ENCODE measurements around the gene MAP3K20. TPM values are rescaled to one million over a fixed set of nuclear protein-coding genes. Genes with fewer than 3 reads are reported as not detected.

Gene MAP3K20
- total and polyA plus RNA-seq, 4 donors: 25.6 to 109 (median 56.5) TPM

DNA sequence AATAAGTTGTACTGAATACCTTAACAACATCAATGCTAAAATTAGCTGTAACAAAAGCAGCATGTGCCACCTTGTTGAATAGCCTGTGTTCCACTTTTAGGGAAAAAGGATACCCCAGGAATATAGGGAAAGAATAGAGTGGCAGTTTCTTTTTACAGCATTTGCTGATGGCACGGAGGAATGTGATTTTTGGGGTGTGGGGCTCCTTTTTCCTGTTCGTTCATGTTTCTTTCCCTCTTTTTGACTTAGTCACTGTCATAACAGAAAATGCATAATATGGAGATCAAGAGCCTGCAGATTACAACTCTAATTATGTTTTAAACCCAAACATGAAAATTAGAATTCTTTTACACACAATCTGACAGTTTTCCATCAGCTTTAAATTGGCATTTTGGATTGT is 60.4 kb downstream of the MAP3K20 start:
- no peaks in the 10 kb centered on the region for H3K36me3 ChIP-seq (ENCODE audit: control insufficient read depth in 1 of 2, insufficient read depth in 2 of 2, low read length in 1 of 2)

DNA sequence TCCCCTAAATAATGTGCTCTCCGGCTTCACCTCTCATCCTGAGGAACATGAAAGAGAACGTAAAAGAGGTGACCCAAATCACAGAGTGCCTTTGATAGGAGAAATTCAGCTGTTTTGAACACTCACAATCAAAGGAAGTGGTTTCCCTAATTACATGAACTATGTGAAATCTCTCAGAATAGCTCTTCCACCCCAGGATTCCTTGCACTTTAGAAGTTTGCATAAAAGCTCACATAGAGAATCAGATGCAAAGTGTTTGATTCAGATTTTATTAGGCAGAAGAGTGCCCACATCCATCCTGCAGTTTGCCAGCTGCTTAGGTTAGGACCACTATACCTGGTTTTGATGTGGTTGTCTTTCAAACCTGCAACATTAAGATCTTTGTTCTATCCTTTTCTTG is 61.0 kb downstream of the MAP3K20 start:
- WGBS, 2 donors: 92 to 95% methylated on average over 2 of the region's 2 CpGs
- intact Hi-C loops (cut with DNase I): no loop called here
- DNase-seq (no peak), ATAC-seq (ENCODE audit: low FRiP score) (no peak)
- no peaks in the 10 kb centered on the region for H3K36me3 ChIP-seq (ENCODE audit: control insufficient read depth in 1 of 2, insufficient read depth in 2 of 2, low read length in 1 of 2)
- no peaks in the 10 kb centered on the region for H3K9me3 ChIP-seq (ENCODE audit: control insufficient read depth, low read length)
- H3K4me3 ChIP-seq (ENCODE audit: low read length in 2 of 2): no peak overlapping the region
- H3K4me1 ChIP-seq (ENCODE audit: control insufficient read depth in 1 of 2, insufficient read depth in 2 of 2, low read length in 2 of 2): peaks cover 2 to 10% of the 10 kb centered on the region in 2 donors
- no peak overlapping the region for H3K27ac ChIP-seq (ENCODE audit: low read depth in 1 of 2, low read length in 2 of 2)
- no peaks in the 10 kb centered on the region for H3K27me3 ChIP-seq (ENCODE audit: control insufficient read depth in 1 of 2, insufficient read depth in 2 of 2, low read length in 1 of 2)

More for the DNA sequence above, 60.4 kb downstream of the MAP3K20 start:
- Histone ChIP-seq H3K9me3 (ENCODE audit: control insufficient read depth, low read length) (no peaks in the 10 kb centered on the region), H3K27ac (ENCODE audit: low read depth in 1 of 2, low read length in 2 of 2) (no peak overlapping the region), H3K4me1 (ENCODE audit: control insufficient read depth in 1 of 2, insufficient read depth in 2 of 2, low read length in 2 of 2) (peaks cover 2 to 10% of the 10 kb centered on the region in 2 donors), H3K4me3 (ENCODE audit: low read length in 2 of 2) (no peak overlapping the region), H3K27me3 (ENCODE audit: control insufficient read depth in 1 of 2, insufficient read depth in 2 of 2, low read length in 1 of 2) (no peaks in the 10 kb centered on the region)
- DNase-seq: no peak
- ATAC-seq (ENCODE audit: low FRiP score): no peak
- WGBS, 2 donors: 80 to 82% methylated on average over 2 of the region's 2 CpGs
- intact Hi-C loops (cut with DNase I): no loop called here

DNA sequence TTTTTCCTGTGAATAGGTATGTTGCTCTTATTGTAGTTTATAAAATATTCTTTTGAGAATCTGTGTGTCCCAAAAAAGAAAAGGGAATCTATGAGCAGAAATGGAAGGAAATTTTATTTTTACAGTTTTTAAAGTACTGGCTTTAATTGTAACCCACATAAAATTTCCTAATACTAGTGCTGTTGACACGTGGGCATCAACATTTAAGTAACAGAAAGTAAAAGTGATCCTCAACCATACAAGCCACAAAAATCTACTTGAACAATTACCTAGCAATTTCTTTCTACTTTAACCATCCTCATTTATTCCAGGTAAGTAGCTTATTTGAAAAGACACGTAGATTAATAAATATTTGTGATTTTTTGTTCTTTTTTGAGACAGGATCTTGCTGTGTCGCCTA is 62.0 kb downstream of the MAP3K20 start:
- ATAC-seq (ENCODE audit: low FRiP score) (no peak), DNase-seq (no peak)
- WGBS, 2 donors: 88 to 89% methylated on average over 3 of the region's 3 CpGs
- no peaks in the 10 kb centered on the region for H3K9me3 ChIP-seq (ENCODE audit: control insufficient read depth, low read length)
- H3K27me3 ChIP-seq (ENCODE audit: control insufficient read depth in 1 of 2, insufficient read depth in 2 of 2, low read length in 1 of 2): no peaks in the 10 kb centered on the region
- no peak overlapping the region for H3K27ac ChIP-seq (ENCODE audit: low read depth in 1 of 2, low read length in 2 of 2)
- intact Hi-C loops (cut with DNase I): no loop called here
- H3K36me3 ChIP-seq (ENCODE audit: control insufficient read depth in 1 of 2, insufficient read depth in 2 of 2, low read length in 1 of 2): no peaks in the 10 kb centered on the region
- peaks cover 2 to 7% of the 10 kb centered on the region in 2 donors for H3K4me1 ChIP-seq (ENCODE audit: control insufficient read depth in 1 of 2, insufficient read depth in 2 of 2, low read length in 2 of 2)
- H3K4me3 ChIP-seq (ENCODE audit: low read length in 2 of 2): no peak overlapping the region

DNA sequence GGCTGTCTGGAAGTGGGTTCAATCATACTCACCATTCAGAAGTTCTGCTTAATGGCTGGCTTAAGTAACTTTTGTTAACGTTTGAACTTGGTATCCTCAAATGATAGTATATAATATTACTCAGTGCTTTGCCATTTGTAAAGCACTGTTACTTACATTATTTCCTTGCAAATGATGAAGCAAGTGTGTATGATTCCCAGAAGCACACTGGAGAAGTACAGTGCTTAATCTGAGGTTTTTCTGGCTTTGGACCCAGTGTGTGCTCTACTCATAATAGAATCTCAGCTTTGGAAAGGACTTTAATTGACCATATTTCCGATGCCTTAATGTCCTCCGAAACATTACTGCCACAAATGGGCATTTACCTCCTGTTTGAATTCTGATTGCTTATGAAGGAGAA is 63.3 kb downstream of the MAP3K20 start:
- Histone ChIP-seq H3K27me3 (ENCODE audit: control insufficient read depth in 1 of 2, insufficient read depth in 2 of 2, low read length in 1 of 2) (no peaks in the 10 kb centered on the region), H3K36me3 (ENCODE audit: control insufficient read depth in 1 of 2, insufficient read depth in 2 of 2, low read length in 1 of 2) (no peaks in the 10 kb centered on the region), H3K9me3 (ENCODE audit: control insufficient read depth, low read length) (no peaks in the 10 kb centered on the region), H3K27ac (ENCODE audit: low read depth in 1 of 2, low read length in 2 of 2) (no peak overlapping the region), H3K4me1 (ENCODE audit: control insufficient read depth in 1 of 2, insufficient read depth in 2 of 2, low read length in 2 of 2) (peaks cover 2 to 7% of the 10 kb centered on the region in 2 donors), H3K4me3 (ENCODE audit: low read length in 2 of 2) (no peak overlapping the region)
- ATAC-seq (ENCODE audit: low FRiP score) (no peak), DNase-seq (no peak)
- WGBS, 2 donors: 90 to 92% methylated on average over 3 of the region's 3 CpGs
- intact Hi-C loops (cut with DNase I): no loop called here

DNA sequence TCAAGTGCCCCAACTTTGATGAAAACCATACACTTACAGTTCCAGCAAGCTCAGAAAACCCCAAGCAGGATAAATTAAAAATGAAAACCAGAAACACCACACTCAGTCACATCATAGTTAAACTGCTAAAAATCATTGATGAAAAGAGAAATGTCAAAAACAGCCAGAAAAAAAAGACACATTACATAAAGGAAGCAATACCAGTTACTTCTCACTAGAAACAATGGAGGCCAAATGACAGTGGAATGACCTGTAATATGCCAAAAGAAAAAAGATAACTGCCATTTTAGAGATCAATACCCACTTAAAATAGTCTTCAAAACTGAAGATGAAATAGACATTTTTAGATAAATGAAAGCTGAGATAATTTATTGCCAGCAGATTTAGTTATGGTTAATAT is 66.0 kb downstream of the MAP3K20 start:
- Histone ChIP-seq H3K4me1 (ENCODE audit: control insufficient read depth in 1 of 2, insufficient read depth in 2 of 2, low read length in 2 of 2) (no peaks in the 10 kb centered on the region), H3K9me3 (ENCODE audit: control insufficient read depth, low read length) (no peaks in the 10 kb centered on the region), H3K4me3 (ENCODE audit: low read length in 2 of 2) (no peak overlapping the region), H3K27me3 (ENCODE audit: control insufficient read depth in 1 of 2, insufficient read depth in 2 of 2, low read length in 1 of 2) (no peaks in the 10 kb centered on the region), H3K27ac (ENCODE audit: low read depth in 1 of 2, low read length in 2 of 2) (no peak overlapping the region), H3K36me3 (ENCODE audit: control insufficient read depth in 1 of 2, insufficient read depth in 2 of 2, low read length in 1 of 2) (no peaks in the 10 kb centered on the region)
- ATAC-seq (ENCODE audit: low FRiP score): no peak
- intact Hi-C loops (cut with DNase I): no loop called here
- no peak for DNase-seq

DNA sequence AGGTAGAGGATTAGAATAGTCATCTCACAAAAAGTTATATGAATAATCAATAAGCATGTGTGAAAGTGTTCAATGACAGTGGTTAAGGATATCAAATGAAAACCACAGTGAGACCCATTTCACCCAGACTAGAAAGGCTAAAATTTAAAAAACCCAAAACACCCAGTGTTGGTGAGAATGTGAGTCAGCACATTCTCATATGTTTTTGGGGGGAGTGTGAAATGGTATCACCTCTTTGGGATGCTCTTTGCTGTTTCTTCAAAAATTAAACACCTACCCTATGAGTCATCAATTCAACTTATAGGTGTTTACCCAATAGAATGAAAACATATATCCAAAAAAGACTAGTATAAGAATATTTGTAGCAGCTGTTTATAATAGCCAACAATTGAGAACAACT is 69.8 kb downstream of the MAP3K20 start:
- Histone ChIP-seq H3K36me3 (ENCODE audit: control insufficient read depth in 1 of 2, insufficient read depth in 2 of 2, low read length in 1 of 2) (no peaks in the 10 kb centered on the region), H3K27ac (ENCODE audit: low read depth in 1 of 2, low read length in 2 of 2) (no peak overlapping the region), H3K4me1 (ENCODE audit: control insufficient read depth in 1 of 2, insufficient read depth in 2 of 2, low read length in 2 of 2) (peaks cover 0 to 3% of the 10 kb centered on the region in 2 donors), H3K9me3 (ENCODE audit: control insufficient read depth, low read length) (no peaks in the 10 kb centered on the region), H3K4me3 (ENCODE audit: low read length in 2 of 2) (no peak overlapping the region), H3K27me3 (ENCODE audit: control insufficient read depth in 1 of 2, insufficient read depth in 2 of 2, low read length in 1 of 2) (no peaks in the 10 kb centered on the region)
- no peak for DNase-seq
- intact Hi-C loops (cut with DNase I): no loop called here
- ATAC-seq (ENCODE audit: low FRiP score): no peak

DNA sequence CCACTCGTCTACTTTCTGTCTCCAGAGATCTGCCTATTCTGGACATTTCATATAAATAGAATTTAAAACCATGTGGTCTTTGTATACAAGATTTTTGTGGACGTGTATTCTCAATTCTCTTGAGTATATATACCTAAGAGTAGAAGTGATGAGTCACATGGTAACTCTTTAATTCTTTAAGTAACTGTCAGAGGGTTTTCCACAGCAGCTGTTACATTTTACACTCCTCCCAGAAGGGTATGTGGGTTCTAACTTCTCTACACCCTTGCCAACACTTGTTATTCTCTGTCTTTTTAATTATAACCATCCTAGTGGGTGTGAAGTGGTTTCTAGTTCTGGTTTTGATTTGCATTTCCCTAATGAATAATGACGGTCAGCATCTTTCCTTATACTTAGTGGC is 70.9 kb downstream of the MAP3K20 start:
- DNase-seq: no peak
- H3K27me3 ChIP-seq (ENCODE audit: control insufficient read depth in 1 of 2, insufficient read depth in 2 of 2, low read length in 1 of 2): no peaks in the 10 kb centered on the region
- peaks cover 0 to 3% of the 10 kb centered on the region in 2 donors for H3K4me1 ChIP-seq (ENCODE audit: control insufficient read depth in 1 of 2, insufficient read depth in 2 of 2, low read length in 2 of 2)
- no peak overlapping the region for H3K4me3 ChIP-seq (ENCODE audit: low read length in 2 of 2)
- no peak overlapping the region for H3K27ac ChIP-seq (ENCODE audit: low read depth in 1 of 2, low read length in 2 of 2)
- intact Hi-C loops (cut with DNase I): no loop called here
- ATAC-seq (ENCODE audit: low FRiP score): no peak
- no peaks in the 10 kb centered on the region for H3K36me3 ChIP-seq (ENCODE audit: control insufficient read depth in 1 of 2, insufficient read depth in 2 of 2, low read length in 1 of 2)
- H3K9me3 ChIP-seq (ENCODE audit: control insufficient read depth, low read length): no peaks in the 10 kb centered on the region
- WGBS, 2 donors: 75 to 77% methylated on average over 3 of the region's 3 CpGs

DNA sequence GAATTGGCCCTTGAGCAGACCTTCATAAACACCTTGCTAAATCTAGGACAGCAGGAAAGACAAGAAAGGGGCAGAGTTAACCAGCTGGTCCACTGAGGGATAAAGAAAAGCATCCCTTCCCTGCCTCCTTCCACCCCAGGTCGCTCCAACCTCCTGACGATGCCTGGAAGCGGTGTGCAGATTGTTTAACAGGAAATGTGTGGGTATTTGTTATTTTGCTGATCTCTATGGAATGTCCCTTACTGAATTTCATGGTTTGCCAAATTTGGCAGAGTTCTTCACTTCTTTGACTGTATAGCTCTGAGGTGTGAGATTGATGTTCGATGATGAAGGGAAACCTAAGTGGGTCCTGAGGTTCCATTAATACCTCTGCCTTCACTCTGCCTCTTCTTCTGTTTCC is 72.9 kb downstream of the MAP3K20 start:
- no peak overlapping the region for H3K4me3 ChIP-seq (ENCODE audit: low read length in 2 of 2)
- WGBS, 2 donors: 74 to 76% methylated on average over 4 of the region's 4 CpGs
- H3K36me3 ChIP-seq (ENCODE audit: control insufficient read depth in 1 of 2, insufficient read depth in 2 of 2, low read length in 1 of 2): no peaks in the 10 kb centered on the region
- no peaks in the 10 kb centered on the region for H3K9me3 ChIP-seq (ENCODE audit: control insufficient read depth, low read length)
- H3K27me3 ChIP-seq (ENCODE audit: control insufficient read depth in 1 of 2, insufficient read depth in 2 of 2, low read length in 1 of 2): no peaks in the 10 kb centered on the region
- H3K27ac ChIP-seq (ENCODE audit: low read depth in 1 of 2, low read length in 2 of 2): no peak overlapping the region
- intact Hi-C loops (cut with DNase I): no loop called here
- peaks cover 0 to 3% of the 10 kb centered on the region in 2 donors for H3K4me1 ChIP-seq (ENCODE audit: control insufficient read depth in 1 of 2, insufficient read depth in 2 of 2, low read length in 2 of 2)
- DNase-seq (no peak), ATAC-seq (ENCODE audit: low FRiP score) (no peak)

DNA sequence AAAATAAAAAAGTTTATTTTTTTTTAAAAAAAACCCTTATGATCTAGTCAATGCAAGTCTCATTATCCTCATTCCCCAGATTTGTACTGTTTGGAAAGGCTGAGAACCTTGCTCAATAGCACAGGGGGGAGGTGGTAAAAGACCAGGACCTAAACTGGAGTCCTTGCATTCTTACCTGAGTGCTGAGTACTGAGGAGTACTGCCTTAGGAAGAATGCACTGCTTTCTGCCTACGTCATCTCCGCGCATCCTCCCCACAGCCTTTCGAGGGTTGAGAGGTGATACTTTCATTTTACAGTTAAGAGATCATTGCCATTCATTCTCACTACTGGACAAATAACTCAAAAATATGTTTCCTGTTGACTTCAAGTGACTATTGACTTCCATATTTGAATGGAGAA is 73.8 kb downstream of the MAP3K20 start:
- Histone ChIP-seq H3K27me3 (ENCODE audit: control insufficient read depth in 1 of 2, insufficient read depth in 2 of 2, low read length in 1 of 2) (no peaks in the 10 kb centered on the region), H3K36me3 (ENCODE audit: control insufficient read depth in 1 of 2, insufficient read depth in 2 of 2, low read length in 1 of 2) (no peaks in the 10 kb centered on the region), H3K9me3 (ENCODE audit: control insufficient read depth, low read length) (no peaks in the 10 kb centered on the region), H3K4me1 (ENCODE audit: control insufficient read depth in 1 of 2, insufficient read depth in 2 of 2, low read length in 2 of 2) (peaks cover 0 to 3% of the 10 kb centered on the region in 2 donors), H3K4me3 (ENCODE audit: low read length in 2 of 2) (no peak overlapping the region), H3K27ac (ENCODE audit: low read depth in 1 of 2, low read length in 2 of 2) (no peak overlapping the region)
- ATAC-seq (ENCODE audit: low FRiP score) (no peak), DNase-seq (no peak)
- WGBS, 2 donors: 97 to 98% methylated on average over 4 of the region's 4 CpGs
- intact Hi-C loops (cut with DNase I): no loop called here

All from aorta (tissue), 5 donors.